Ovary (tissue), 9 donors: Measurements from ENCODE around the gene DHRS12. TPM values are rescaled to one million over a fixed set of nuclear protein-coding genes. Genes with fewer than 3 reads are reported as not detected.
"Not testable (repeated sequence)": the region's sequence is repeated elsewhere in the genome, so short reads cannot be mapped to it uniquely, and the experiment has no call there.

Experiments used
- DNase-seq, 5 donors: peaks; one replicate each; pipeline ENCODE4 v3.0.0-alpha.2; 2019 to 2020
- H3K27ac ChIP-seq, 2 donors: fragments of 200-600 bp; one replicate each; pipeline versions ENCODE4 v1.5.1 to v1.8.0; 2019 to 2022
- H3K27me3 ChIP-seq: fragments of 200-600 bp; one replicate; pipeline ENCODE4 v1.8.0; 2022
- H3K36me3 ChIP-seq: fragments of 200-600 bp; sonication (generic); one replicate; pipeline ENCODE4 v1.5.1; 2019
- H3K4me1 ChIP-seq: one replicate; pipeline ENCODE4 v1.8.1; 2013; ENCODE audit warnings: mild to moderate bottlenecking, moderate library complexity; ENCODE audit not compliant: insufficient read depth
- H3K4me3 ChIP-seq: fragments of 200-600 bp; sonication (generic); one replicate; pipeline ENCODE4 v1.5.1; 2017
- H3K9me3 ChIP-seq, 2 donors: fragments of 200-600 bp in 1 of 2; sonication (generic) in 1 of 2; one replicate each; pipeline versions ENCODE4 v1.5.1 to v1.8.1; 2013 to 2019; ENCODE audit warnings: mild to moderate bottlenecking in 1 of 2, moderate library complexity in 1 of 2
- EP300 ChIP-seq: sonication (generic); formaldehyde crosslinking; IDR thresholded peaks from one replicate; pipeline ENCODE4 v1.6.1; 2017; ENCODE audit warnings: antibody characterized with exemption
- POLR2A ChIP-seq: fragments of 450-650 bp; IDR thresholded peaks from one replicate; pipeline ENCODE4 v1.6.1; 2017; ENCODE audit warnings: antibody characterized with exemption, mild to moderate bottlenecking, moderate library complexity
- WGBS, 3 donors: extraction: QIAGEN DNeasy Blood & Tissue Kit in 1 of 3; methylation state at CpG; one replicate each; pipeline versions ENCODE4 v1.1.5 to v1.1.7; 2013 to 2017; 5-methylcytosine and 5-hydroxymethylcytosine counted together
- intact Hi-C, 4 donors: fragments of 100-400 bp; cut with DNase I; formaldehyde crosslinking; loops; one replicate each; pipeline versions ENCODE4 v1.11.0 to v1.15.1; 2022 to 2023
- polyA plus RNA-seq, 2 donors: library from polyadenylated mRNA; stranded (reverse); fragments of 200-250 nt in 1 of 2; fragments of 350-450 nt in 1 of 2; fragmentation: Illumina TruSeq in 1 of 2; extraction: RNeasy Lipid Tissue Mini Kit (QIAGEN cat#74804) in 1 of 2; gene quantifications; one replicate each; pipeline ENCODE4 v1.2.3, GENCODE V29; 2013 to 2014
- total RNA-seq, 7 donors: library from RNA; depleted of rRNA in 2 of 7; stranded (reverse); fragments of >200 nt in 2 of 7; fragmentation: NEBNext Ultra II Directional in 3 of 7; extraction: Animal tissue kit (Norgen Biotek cat#: 25700) in 3 of 7; gene quantifications; one replicate each; pipeline versions ENCODE4 v1.1.0 to v1.2.4, GENCODE V29; 2016 to 2023
- TF ChIP-seq, protein P1 (sequence below), 3 donors: fragments of 450-650 bp in 2 of 3; fragments of 200-600 bp in 1 of 3; IDR thresholded peaks; one replicate each; pipeline versions ENCODE4 v1.5.1 to v1.8.0; 2016 to 2022; ENCODE audit warnings: antibody characterized with exemption in 3 of 3, mild to moderate bottlenecking in 1 of 3
- donor health status: DM: no; HTN: no; CAD: no; lungs with moderate emphysema.
- donor health status: DM: no; HTN: no; CAD: no.
- donor health status: Bipolar disorder and iron deficiency.
- donor health status: DM: yes; HTN: yes; CAD: no.
- donor health status: DM: no; HTN: no; CAD: no.
- donor health status: DM: yes; HTN: yes; CAD: no.

Gene DHRS12
- total and polyA plus RNA-seq, 9 donors = 9.7 to 29.1 (median 18.3) TPM

DNA sequence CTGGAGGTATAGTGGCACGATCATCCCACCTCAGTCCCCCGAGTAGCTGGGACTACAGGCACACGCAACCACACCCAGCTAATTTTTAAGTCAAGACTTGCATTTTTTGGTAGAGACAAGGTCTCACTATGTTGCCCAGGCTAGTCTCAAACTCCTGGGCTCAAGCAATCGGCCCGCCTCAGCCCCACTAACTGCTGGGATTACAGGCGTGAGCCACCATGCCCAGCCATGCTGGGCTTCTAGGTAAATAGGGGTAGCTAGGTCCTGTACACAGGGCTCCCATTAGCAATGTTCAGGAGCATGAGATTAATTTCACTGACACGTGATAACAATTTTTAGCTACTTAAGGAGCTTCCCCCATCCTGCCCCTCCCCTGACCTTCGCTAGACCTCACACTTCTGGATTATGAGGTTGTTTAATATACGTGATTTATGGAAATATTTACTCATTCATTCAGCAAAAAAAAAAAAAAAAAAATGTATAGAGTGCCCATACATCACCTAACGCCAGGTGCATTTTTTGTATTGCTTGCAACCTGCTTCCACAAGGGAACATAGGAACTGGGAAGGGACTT, 21.8 kb upstream of the DHRS12 start:
- no peak overlapping the region for H3K27ac ChIP-seq

GRCh38 chr13:51825165-51825592, 21.2 kb upstream of the DHRS12 start:
- intact Hi-C loops = no loop called here
- Histone ChIP-seq H3K4me1 (peaks cover 5% of the 10 kb centered on the region), H3K27ac (no peak overlapping the region), H3K36me3 (no peaks in the 10 kb centered on the region), H3K9me3 (no peaks in the 10 kb centered on the region), H3K4me3 (no peak overlapping the region), H3K27me3 (no peaks in the 10 kb centered on the region)
- no peak for DNase-seq
- TF ChIP-seq, protein P1, sequence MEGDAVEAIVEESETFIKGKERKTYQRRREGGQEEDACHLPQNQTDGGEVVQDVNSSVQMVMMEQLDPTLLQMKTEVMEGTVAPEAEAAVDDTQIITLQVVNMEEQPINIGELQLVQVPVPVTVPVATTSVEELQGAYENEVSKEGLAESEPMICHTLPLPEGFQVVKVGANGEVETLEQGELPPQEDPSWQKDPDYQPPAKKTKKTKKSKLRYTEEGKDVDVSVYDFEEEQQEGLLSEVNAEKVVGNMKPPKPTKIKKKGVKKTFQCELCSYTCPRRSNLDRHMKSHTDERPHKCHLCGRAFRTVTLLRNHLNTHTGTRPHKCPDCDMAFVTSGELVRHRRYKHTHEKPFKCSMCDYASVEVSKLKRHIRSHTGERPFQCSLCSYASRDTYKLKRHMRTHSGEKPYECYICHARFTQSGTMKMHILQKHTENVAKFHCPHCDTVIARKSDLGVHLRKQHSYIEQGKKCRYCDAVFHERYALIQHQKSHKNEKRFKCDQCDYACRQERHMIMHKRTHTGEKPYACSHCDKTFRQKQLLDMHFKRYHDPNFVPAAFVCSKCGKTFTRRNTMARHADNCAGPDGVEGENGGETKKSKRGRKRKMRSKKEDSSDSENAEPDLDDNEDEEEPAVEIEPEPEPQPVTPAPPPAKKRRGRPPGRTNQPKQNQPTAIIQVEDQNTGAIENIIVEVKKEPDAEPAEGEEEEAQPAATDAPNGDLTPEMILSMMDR (IDR thresholded peaks at IDR 0.05) = no peak
- TF ChIP-seq POLR2A (no peak), EP300 (no peak)
- WGBS, 3 donors = 77 to 89% (median 88%) methylated on average over 2 of the region's 2 CpGs

More for the DNA sequence above, 21.8 kb upstream of the DHRS12 start:
- no peak for DNase-seq
- H3K27me3 ChIP-seq = no peaks in the 10 kb centered on the region
- no peaks in the 10 kb centered on the region for H3K36me3 ChIP-seq
- 88 to 92% (median 88%) methylated on average over 10 of the region's 10 CpGs for WGBS, 3 donors
- TF ChIP-seq POLR2A (no peak), EP300 (no peak)
- TF ChIP-seq, protein P1 (IDR thresholded peaks at IDR 0.05) = no peak
- H3K4me1 ChIP-seq = peaks cover 5% of the 10 kb centered on the region
- intact Hi-C loops = no loop called here
- H3K9me3 ChIP-seq = no peaks in the 10 kb centered on the region
- H3K4me3 ChIP-seq = no peak overlapping the region

GRCh38 chr13:51824712-51825111, 20.7 kb upstream of the DHRS12 start:
- H3K9me3 ChIP-seq, H3K4me1 ChIP-seq, H3K27me3 ChIP-seq, intact Hi-C loops, H3K4me3 ChIP-seq, H3K27ac ChIP-seq, DNase-seq, H3K36me3 ChIP-seq: not testable (repeated sequence)
- 81 to 91% (median 88%) methylated on average over 11 of the region's 11 CpGs for WGBS, 3 donors

DNA sequence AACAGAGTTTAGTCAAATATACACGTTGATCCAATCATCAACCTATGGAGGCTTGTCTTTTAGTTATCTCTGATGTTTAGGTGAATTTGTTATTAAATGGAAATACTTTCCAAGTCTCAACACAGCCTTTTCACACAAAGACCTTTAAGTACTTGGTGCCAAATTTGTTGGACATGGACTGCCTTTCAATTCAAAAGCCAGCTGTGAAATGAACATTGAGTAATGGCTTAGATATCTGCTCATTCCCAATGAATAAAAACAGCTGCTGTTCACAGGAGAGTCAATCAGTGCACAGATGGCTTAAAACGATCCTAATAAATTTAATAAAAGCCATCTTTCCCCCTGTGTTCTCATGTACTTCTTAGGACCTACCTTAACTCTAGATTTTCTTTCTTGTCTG, 19.9 kb upstream of the DHRS12 start:
- Histone ChIP-seq H3K4me1 (peaks cover 5% of the 10 kb centered on the region), H3K4me3 (no peak overlapping the region), H3K36me3 (no peaks in the 10 kb centered on the region), H3K9me3 (no peaks in the 10 kb centered on the region), H3K27ac (no peak overlapping the region), H3K27me3 (no peaks in the 10 kb centered on the region)
- WGBS, 3 donors = 50 to 55% (median 51%) methylated on average over 2 of the region's 2 CpGs
- TF ChIP-seq POLR2A = no peak
- no peak for TF ChIP-seq EP300
- TF ChIP-seq, protein P1 (IDR thresholded peaks at IDR 0.05) = no peak
- intact Hi-C loops = no loop called here
- DNase-seq = no peak

- intact Hi-C loops = no loop called here
- Histone ChIP-seq H3K36me3 (no peaks in the 10 kb centered on the region), H3K9me3 (no peaks in the 10 kb centered on the region), H3K27me3 (no peaks in the 10 kb centered on the region), H3K4me3 (no peak overlapping the region), H3K4me1 (peaks cover 5% of the 10 kb centered on the region), H3K27ac (no peak overlapping the region)
- no peak for DNase-seq
- 91 to 96% (median 92%) methylated on average over 2 of the region's 2 CpGs for WGBS, 3 donors
- no peak for TF ChIP-seq POLR2A
- no peak for TF ChIP-seq EP300
- TF ChIP-seq, protein P1 (IDR thresholded peaks at IDR 0.05) = no peak
Measured at GRCh38 chr13:51823359-51823758, 19.4 kb upstream of the DHRS12 start.
